GM12875 (cell line): Measurements from ENCODE around the gene PSMD6.

ENCODE experiments used
- H3K4me3 ChIP-seq: one replicate; pipeline ENCODE4 v1.5.1; 2011; ENCODE audit warnings: low read depth, low read length, control low read depth
- CTCF ChIP-seq: IDR thresholded peaks from 2 replicates; pipeline ENCODE4 v1.5.1; 2011; ENCODE audit warnings: low read depth, mild to moderate bottlenecking, control low read depth, inconsistent platforms, low read length, moderate library complexity, borderline replicate concordance; ENCODE audit not compliant: insufficient read depth

Gene PSMD6

GRCh38 chr3:63968612-63969350, 54.5 kb downstream of the PSMD6 start:
- no peak overlapping the region for H3K4me3 ChIP-seq

DNA sequence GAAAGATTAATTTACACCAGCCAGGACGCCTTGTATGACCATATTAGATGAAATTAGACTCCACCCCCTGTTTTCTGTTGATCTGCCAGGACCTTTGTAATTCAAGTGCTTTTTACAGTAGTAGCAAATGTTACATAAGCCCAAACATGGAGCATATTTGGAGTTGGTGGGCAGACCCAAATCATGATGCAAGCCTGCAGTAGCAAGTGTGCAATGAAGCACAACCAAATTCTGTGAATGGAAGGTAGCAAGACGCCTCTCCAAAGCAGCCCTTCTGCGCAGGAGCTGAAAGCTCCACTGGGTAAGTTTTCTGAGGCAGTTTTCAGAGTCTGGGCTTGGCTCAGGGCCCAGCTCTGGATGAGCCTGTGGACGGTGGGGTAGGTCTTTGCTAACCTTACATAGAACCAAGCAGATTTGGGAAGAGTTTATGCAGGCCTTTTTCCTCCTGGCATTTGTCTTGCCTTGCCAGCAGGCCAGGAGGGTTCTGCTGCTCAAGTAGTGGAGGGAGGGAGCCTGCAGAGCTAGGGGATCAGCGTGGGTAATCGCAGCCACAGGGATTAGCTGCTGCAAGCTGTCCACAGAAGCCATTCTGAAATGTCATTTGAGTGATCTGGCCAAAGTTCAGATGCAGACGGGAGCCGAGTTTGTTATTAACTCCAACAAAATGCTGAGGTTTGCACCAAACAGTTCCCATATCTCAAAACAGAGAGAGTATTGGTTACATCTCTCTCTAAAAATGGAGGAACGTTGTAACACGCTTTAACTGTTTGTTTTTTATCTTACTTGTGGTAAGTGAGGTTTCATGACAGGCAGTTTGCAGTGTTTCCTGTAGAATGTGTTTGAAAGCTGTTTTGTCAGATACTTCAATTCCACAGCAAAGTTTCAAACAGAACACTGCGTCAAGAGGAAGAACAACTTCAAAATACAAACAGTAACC, 55.4 kb downstream of the PSMD6 start:
- no peak for TF ChIP-seq CTCF
- peak overlapping the region; percentile 16 for H3K4me3 ChIP-seq

More at GRCh38 chr3:63968612-63969350, 54.5 kb downstream of the PSMD6 start:
- no peak for TF ChIP-seq CTCF

DNA sequence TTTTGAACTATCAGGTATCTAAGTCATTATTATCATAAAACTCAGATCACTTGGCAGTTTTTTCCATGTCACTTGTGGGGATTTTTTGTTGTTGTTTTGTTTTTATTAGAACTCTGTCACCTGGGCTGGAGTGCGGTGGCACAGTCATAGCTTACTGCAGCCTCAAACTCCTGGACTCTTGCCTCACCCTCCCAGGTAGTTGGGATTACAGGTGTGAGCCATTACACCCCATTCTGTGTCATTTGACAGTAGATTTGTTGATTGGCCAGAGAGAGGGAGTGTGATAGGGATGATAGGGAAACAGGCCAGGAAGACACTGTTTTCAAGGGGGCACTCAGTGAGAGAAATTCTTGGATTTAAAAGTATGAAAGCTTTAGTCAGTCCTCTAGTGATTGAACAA, 56.4 kb downstream of the PSMD6 start:
- H3K4me3 ChIP-seq, result no peak overlapping the region
- TF ChIP-seq CTCF, result no peak

DNA sequence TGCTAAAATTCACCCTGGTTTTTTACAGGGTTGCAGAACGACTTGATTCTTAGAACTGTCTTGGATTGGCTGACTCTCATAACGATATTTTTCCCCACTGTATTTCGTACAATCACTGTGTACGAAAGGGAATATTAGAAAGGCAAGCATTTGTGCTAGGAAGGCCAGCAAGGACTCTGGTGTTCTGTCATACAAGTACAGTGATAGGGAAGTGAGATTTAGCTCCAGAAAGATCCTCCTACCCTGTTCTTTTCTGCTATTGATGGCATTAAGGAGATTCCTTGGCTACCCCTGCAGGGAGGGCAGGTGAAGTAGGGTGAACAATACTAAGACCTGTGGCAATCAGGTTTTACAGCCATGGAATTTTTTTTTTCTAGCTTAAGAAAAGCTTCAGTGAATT, 57.3 kb downstream of the PSMD6 start:
- TF ChIP-seq CTCF, result no peak
- no peak overlapping the region for H3K4me3 ChIP-seq

- no peak overlapping the region for H3K4me3 ChIP-seq
- no peak for TF ChIP-seq CTCF
Measured at GRCh38 chr3:63964681-63965485, 58.4 kb downstream of the PSMD6 start.

DNA sequence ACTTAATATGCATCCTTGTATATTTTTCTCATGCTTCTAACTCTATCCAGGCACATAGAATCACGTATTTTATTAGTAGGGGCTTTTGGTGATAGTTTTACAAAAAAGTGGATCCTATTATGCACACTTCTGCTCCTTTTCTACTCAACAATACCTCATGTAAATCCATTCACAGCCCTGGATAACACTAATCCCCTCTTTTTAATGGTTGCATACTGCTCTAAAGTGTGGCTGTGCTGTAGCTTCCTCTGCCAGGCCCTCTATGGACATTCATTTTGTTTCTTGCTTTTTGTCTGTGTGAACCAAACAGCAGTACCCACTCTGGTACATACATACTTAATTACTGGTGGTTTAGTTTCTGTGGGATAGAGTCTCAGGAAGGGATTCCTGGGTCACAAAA, 59.8 kb downstream of the PSMD6 start:
- no peak for TF ChIP-seq CTCF
- no peak overlapping the region for H3K4me3 ChIP-seq
